Measurements from ENCODE around the gene FREY1.

The FREY1 gene

DNA sequence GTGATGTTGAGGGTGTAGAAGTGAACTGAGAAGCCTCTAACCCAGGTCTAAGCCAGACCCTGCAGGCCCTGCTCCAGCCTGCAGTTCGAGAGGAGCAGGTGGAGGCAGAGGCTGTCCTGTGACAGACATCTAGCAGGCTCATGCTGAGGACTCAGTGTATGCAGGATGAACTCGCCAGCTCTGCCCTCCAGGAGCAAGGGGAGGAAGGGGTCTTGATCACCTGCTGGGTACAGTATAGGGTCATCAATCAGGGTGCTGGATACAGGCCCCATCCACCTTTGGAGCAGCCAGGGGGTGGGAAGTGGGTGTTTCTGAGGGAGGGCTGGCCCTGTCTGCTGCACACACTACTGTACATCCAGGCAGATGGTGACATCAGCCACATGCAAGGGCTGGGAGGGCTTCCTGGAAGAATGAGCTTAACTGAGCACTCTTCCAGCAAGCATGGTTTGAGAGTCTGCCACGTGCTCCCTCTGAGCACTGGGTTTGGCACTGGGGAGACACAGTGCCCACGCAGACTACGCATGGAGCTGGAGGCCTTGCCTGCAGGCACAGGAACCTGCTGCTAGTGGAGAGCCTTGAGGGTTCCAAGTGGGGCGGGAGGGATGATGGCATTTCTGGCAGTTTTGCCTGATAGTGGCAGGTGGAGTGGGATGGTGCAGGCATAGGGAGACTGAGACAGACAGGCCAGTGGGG is 12.4 kb downstream of the FREY1 start:
- no peak for DNase-seq (ENCODE audit: low spot score)

DNA sequence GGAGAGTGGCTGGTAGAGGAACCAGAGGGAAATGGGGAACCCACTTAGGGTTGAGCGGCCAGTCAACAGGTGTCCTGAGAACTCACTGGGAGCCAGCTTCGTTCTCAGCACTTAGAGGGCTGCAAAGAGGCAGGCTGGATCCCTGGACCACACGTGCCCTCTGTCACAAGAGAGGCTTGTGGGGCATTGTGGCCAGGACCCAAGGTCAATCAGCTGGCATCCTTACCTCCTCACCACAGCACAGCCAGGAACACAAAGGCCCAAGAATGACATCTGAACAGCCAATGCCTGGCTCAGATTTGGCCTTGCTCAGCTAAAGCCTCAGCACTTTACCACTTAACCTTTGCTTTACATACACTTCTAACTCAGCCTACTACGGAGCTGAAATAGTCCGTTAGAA is 14.2 kb downstream of the FREY1 start:
- no peak for DNase-seq (ENCODE audit: low spot score)

DNA sequence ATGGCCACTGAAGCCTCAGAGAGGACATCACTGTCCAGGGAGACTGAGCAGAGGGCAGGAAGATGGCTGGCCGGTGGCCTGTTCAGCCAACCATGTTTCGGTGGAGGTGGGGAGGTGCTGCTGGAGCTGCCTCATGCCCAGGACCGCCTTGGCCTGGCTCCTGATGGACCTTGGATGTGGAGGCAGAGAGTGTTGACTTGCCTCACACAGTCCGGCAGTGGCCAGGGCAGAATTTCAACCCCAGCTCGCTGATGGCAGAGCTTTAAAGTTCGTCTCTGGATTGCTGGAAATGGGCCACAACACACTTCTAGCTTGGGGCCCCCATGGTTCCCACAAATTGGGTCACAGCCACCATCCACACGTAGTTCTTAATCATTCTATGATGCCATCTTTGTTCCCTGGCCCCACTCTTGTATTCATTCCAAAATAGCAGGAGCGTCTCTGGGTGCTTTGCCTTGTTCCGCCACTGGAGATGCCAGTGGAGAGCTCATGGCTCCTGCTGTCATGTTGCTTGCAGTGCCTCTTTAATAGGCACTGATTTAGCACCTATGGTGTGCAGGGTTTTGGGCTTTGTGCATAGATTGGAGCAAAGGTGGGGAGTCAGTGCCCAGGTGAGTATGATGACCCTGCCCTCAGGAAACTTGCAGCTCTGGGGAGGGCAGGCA is 16.1 kb downstream of the FREY1 start:
- DNase-seq (ENCODE audit: low spot score), result no peak

DNA sequence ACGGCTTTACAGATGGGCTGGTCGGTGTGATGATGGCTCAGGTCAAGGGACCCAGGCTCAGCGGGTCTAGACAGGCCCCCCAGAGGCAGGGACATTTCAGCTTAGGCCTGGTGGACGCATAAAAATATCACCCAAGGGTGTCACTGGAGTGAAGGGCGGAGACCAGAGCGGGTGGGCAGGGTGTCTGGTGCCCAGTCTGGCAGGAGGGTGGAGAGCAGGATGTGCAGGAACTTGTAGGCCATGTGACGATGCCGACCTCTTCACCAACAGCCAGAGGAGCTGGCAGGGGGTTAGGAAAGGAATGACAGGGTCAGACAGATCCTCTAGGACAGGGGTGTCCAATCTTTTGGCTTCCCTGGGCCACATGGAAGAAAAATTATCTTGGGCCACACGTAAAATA is 17.1 kb downstream of the FREY1 start:
- DNase-seq (ENCODE audit: low spot score), result no peak

DNA sequence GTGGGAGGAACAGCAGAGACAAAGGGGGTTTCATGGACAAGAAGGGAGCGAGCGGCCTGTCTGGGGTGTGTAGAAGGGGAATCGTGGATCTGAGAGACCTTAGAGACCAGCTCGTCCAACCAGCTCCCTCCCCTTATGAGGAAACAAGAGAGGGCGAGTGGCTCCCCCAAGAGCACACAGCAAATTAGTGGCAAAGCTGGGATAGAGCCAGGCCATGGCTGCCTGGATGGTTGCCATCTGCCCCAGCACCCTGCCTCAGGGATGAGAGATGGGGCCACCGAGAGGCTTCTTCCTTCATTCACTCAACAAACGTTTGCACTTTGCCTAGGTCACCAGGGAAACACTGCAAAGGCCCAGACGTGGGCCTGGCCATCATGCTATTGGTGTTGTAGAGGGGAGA is 17.5 kb downstream of the FREY1 start:
- DNase-seq (ENCODE audit: low spot score), result no peak

DNA sequence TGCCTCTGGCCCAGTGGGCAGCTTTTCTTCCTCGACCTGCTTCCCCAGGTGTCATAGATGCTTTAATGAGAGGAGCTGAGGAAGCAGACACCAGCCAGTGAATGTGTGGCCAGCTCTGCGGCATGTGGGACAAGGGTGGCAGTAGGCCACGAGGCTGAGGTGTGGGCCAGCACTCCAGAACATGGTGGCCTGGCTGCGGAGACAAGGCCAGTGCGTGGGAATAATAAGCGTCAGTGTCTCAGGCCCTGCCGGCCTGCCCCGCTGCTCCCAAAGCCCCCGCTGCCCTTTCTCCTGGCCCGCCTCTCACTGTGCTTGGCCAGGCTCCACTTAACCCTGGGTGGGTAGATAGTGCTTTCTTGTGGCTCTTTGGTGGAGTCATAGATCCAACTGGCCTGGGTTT is 19.5 kb downstream of the FREY1 start:
- DNase-seq (ENCODE audit: low spot score), result no peak

DNA sequence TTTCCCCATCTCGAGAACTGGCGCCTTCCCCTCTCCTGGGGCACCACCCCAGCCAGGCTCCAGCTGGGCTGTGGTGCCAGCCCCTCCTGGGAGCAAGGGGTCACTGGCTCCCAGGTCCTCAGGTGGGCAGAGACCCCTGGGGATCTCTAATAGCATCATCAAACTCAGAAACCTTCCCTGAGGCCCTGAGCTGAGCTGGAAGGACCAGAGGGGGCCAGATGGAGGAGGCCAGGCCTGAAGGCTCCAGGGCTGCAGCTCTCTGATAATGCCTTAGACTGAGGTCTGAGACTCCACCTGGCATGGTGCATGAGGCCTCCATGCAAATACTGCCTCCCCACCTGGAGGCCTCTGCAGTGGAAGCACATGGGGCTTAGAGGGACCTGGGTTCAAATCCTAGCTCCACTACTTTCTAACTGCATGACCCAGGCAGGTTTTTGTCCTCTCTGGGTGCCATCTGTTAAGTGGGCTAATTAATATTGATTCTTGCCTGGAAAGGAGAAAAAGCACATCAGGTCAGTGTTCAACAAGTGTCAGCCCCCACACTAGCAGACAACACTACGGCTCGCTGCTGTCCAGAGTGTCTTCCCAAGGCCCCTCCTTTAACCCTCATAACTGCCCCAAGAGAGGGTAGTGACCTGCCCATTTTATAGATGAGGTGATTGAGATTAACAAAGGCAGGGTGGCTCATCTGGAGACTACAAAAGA is 20.1 kb downstream of the FREY1 start:
- DNase-seq (ENCODE audit: low spot score), result no peak

DNA sequence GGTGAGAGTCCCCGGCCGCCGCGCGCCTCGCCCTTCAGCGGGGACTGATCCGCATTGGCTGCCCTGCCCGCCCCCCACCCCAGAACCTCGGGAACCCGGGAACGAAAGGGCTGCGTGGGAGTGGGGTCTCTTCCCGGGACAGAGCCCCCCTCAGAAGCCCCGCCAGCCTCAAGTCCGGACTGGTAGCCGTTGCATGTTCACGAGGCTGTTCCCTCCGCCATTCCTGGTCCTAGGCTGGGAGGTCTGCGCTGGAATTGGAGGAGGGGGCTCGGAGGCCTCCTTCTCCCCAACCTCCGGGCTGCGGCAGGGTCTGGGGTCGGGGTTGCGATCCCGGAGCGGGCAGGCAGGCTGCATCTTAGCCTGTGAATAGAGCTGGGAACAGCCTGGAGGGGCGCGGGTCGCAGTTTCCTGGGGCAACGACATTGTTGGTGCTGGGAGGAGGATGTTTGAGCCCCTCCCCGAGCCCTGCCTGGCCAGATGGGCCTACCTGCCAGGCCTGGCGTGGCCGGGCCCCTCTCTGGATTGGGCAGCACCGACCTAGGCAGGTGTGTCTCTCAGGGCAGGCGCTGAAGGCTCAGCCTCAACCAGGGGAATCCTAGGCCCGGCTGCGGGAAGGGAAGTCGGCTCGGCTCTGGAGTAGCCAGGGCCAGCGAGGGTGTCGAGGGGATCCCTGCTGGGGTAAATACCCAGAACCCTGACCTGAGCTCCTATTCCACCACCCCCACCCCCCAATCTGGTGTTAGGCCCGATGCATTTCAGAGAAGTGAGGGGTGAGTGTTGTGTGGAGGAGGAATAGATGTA is 20.9 kb downstream of the FREY1 start:
- DNase-seq (ENCODE audit: low spot score), result no peak

DNA sequence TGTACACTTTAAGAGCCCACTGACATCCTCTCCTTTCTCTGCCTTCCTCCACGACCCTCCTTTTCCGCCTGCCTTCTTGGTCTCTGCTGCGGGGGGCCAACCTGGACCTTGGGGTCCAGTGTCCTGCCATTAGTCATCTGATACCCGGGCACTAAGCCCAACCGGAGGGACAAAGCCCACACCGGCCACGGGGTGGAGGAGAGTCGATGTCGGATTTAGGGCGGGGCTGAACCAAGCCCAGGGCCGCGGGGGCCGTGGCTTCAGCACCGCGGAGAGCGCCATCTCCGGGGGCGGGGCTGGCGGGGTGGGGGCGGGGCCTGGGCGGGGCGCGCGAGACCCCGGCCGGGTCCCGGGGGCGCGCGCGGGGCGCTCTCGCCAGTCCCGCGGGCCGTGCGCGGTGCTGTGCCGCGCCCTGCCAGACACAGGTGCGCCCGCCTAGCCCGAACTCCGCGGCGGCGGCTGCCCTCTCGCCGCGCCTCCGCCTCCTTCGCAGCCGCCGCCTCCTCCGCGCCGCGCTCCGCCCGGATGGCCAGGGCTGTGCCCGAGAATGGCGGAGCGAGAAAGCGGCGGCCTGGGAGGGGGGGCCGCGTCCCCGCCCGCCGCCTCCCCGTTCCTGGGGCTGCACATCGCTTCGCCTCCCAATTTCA is 21.7 kb downstream of the FREY1 start, which contains the start of gene MAPK8IP1:
Gene MAPK8IP1 (plus strand): TSS at position 378 of the 647 bp plus-strand sequence. CDS start 170 bp downstream, at position 548.
- peak; percentile 41 for DNase-seq (ENCODE audit: low spot score)

DNA sequence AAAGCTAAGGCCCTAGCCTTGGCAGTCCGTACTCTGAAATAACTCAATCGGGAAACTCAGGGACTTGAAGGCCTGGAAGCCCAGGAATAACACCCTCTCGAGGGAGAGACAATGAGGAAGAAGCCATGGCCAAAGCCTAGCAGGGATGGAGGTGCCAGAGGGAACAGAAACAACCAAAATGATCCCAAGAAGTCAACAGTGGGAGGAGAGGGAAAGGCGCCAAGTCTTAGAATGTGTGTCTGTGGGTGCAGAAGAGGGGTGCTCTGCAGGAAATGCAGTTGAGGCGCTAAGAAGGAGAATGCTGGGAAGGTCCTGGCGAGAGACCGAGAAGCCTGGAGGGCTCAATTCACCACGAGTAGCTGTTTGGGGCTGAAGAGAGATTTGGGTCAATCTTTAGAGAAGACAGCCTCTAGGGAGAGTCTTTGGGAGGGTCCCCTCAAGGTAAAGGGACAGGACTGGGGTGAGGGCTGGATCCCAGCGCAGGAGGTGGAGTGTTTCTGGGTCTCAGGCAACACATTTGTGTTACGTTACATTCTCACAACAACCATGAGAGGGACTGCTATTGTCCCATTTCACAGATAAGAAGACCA is 22.4 kb downstream of the FREY1 start:
- no peak for DNase-seq (ENCODE audit: low spot score)

DNA sequence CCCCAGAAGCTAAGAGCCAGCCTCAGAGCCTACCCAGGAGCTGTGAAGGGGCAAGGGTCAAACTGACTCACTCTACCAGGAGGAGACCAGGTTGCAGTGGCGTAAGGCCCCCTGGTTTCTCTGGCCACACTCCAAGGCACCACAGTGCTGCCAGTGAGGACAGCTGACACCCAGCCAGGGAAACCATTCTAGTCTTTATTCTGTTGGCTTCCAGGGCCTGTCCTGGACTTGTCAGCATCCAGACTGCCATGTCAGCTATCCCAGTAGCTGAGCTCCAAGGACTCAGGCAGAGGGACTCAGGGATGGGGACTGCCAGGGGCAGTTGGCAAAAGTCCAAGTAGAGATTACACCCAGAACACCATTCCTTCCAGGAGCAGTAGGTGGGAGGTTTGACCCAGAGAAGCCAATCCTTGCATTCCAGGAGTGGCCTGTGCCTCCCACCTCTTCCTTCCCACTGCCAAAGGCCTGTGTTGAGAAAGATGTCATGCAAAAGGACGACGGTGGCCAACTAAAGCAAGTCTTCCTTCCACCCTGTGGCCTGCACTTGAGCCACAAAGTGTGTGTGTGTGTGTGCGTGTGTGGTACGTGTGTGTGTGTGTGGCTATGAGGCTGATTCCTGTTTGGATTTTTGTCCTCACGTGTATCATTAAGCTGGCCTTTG is 25.2 kb downstream of the FREY1 start:
- DNase-seq (ENCODE audit: low spot score), result no peak

DNA sequence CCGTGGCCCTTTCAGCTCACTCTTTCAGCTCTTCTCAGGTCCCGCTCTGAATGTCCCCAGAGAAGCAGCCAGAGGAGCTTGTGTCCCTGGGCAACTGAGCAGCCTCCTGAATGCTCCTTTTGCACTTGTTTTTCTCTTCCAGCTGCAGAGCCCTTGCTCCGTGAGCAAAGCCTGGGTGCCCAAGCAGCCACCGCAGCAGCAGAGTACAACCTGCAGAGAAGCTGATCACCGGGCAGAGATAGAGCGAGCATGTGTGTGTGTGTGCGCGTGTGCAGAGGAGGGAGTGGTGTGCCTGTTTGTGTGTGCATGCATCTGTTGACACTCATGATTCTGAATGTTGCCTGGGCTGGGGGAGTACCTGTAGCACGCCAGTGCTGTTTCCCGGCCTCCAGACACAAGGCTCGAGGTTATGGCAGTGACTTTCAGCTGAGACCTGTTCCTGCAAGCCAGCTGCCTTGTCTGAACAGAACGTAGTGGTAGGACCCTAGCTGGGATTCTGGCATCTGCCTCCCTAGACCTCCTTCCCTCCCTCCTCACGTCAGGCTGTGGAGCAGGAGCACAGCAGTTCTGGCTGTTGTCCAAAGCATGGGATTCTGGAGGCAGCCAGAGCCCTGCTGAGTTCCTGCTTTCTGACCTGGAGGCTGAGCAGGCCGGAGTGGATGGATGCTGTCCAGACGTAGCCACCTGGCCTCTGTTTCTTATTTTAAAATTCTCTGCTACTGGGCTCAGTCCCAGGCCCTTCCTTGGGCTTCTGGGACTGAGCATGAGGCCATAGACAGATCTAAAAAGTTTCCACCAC is 26.1 kb downstream of the FREY1 start:
- no peak for DNase-seq (ENCODE audit: low spot score)

DNA sequence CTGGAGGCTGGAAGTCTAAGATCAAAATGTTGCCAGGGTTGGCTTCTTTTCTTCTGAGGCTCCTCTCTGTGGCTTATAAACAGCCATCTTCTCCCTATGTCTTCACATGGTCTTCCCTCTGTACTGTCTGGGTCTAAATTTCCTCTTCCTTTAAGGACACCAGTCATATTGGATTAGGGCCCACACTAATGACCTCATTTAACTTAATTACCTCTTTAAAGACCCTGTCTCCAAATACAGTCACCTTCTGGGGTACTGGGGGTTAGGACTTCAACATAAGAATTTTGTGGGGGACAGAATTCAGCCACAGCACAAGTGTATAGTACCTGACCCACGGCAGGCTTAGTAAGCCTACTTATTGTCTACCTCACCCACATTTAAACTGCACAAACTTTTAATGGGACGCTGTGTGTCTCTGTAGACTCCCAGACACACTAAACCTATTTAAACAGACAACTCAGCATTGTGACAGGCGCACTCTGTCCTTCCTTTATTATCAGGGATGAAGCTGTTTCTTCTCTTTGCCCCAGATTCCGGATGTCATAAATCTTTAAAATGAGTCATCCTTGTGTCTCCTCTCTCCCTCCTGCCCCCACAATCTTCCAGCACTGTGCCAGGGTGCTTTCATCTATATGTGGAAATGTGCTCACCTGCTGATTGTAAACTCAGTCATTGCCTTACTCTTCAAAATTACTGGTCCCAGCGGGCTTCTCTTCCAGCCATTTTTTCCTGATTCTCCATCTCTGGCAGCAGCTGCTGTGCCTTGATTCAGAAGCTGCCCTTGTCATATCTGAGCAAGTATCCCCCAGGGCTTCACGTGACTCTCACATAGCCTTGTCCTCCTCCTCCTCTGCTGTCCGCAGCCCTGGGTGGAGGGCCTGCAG is 27.0 kb downstream of the FREY1 start:
- DNase-seq (ENCODE audit: low spot score), result peak; percentile 92

DNA sequence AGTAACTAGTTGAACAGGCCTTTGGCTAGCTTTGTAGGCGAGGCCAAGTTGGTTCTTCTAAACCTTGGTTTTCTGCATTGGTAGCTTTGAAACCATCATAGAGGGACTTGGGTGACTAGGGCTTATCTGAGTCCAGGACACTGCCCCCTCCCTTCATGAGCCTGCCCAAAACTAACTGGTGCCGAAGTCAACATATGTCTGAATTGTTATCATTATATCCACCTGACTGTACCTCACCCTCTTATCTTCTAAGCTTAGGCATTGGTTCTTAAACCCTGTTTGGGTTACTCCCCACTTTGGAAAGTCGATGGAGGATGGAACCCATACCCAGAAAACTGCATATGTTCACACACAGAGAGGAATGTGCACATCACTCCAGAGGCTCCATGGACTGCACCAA is 29.2 kb downstream of the FREY1 start:
- no peak for DNase-seq (ENCODE audit: low spot score)

DNA sequence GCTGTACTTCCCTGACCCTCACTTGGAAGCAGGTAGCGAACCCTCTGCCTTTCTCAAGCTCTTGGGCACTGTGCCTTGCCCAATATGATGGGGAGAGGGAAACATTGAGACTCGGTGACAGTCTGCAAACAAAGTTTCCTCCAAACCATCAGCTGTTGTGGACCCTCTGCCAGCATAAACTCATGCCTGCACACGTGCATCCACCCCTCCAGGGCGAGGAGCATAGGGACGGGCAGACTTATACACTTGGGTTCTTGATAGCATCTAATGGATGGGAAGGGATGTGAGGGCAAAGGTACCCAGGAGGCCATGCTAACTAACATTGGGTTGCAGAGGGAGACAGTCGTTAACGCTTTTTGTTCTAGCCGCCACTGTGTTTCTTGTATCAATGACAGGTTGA is 29.9 kb downstream of the FREY1 start:
- DNase-seq (ENCODE audit: low spot score), result no peak

DNA sequence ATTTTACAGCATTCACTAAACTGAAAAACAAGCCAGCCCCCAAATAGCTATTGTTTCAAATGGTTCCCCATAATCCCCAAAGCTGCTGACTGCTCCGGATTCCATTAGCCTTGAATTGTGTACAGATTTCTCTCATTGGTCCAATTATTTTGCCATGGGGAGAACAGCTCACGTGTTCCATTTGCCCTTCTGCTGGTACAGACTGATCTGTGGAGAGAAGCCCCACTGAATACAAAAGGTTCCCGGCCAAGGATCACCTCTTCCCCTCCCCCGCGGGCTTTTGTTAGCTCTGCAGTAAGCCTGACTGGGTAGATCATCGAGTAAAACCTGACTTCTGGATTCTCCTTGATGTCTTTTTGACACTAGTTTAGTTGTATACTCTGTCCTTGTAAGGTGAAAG is 30.7 kb downstream of the FREY1 start:
- DNase-seq (ENCODE audit: low spot score), result no peak

DNA sequence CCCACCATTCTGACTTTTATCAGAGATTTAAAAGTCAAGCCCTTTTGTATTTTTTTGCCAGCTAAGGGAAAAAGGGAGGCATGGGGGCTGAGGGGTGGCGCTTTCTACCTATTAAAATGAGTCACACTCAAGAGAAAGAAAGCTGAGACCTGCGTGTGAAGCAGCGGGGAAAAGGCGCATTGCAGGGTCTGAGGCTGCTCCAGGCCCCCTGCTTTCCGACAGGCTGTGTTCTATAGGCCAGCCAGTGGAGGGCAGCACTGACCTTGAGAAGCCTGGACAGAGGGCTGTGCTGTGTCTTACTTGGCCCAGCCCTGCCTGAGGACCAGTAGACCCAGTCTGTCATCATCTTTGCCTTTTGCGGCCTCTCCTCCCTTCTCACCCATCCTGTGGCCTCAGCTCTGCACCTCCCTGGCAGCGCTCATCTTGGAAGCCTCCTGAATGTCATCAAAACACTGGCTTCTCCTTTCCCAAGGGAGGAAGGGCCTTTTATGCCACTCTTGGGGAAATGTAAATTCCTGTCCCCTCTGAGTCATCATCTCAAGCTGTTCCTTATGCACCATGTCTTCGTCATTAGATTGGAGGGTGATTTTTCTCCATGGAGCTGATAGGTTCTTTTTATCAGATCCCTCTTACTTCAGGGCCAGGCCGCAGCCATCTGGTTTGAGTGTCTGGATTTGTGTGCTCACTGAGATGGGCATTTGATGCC is 34.3 kb downstream of the FREY1 start:
- DNase-seq (ENCODE audit: low spot score), result peak; percentile 60

DNA sequence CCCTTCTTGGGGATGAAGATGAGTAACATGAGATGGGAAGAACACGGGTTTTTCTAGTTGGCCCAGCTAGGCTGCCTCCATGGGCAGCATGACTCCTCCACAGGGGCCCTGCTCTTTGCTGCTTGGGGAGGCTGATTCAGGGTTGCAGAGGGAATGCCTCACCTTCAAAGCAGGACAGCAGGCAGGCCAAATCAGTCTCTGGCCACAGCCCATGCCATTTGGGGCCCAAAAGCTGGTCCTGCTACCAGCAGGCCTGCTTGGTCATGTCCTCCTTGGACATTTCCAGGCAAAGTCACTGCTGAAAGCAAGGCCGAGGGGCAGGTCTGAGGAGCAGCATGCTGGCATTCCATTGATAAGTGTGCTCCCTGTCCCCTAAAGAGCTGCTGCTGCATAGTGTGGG is 35.4 kb downstream of the FREY1 start:
- no peak for DNase-seq (ENCODE audit: low spot score)
